ENCODE results near the gene RAB3IP.

The RAB3IP gene

DNA sequence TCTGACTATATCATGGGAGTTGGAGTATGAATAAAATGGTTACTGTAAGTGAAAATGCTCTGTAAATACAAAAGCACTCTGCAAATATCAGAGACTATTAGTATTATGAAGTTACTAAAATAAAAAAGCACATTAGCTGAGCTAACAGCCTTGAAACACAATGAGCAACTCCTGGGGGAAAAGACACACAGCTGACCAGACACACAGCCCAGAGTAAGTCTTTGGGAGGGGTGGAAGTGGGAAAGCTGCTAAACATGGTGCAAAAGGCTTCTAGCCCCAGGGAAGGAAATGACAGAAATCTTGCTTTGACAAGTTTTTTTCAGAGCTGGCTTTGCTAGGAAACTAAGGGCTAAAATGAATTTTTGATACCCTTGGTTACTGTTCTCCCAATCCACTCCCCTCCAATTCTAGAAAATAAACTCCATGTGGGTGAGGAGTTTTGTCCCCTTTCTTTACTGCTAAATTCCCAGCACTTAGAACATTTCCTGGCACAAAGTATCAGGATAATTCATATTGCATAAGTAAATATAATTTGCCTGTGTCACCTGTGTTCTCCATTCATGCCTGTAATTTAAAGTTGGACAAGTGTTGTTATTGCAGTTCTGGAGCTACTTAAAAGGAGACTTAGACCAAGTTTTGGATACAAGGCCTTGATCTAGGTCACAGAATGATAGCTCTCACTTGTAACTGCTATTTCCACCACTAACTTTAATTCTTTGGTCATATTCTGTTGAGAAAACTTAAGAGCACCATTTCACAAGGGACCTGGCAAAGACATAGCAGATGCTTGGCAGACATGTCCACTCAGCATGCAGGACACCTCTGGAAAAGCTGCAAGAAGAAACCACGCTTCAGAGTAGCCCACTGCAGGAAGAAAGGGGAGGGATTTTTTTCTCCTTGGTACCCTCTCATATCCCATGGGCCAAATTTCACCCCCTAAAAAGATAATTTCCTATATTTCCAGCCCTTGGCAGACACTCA, 19.0 kb upstream of the RAB3IP start:
- H3K9me3 ChIP-seq (replicated peaks; ENCODE audit: low read length), result no peaks in the 10 kb centered on the region
- H3K4me3 ChIP-seq (ENCODE audit: low read length), result no peak overlapping the region
- no peak overlapping the region for H3K9ac ChIP-seq (ENCODE audit: low read depth, low read length)
- H3K4me1 ChIP-seq (ENCODE audit: control insufficient read depth, insufficient read depth, low read length), result no peaks in the 10 kb centered on the region
- H3K27me3 ChIP-seq (ENCODE audit: control insufficient read depth, insufficient read depth, low read length), result no peaks in the 10 kb centered on the region
- H3K36me3 ChIP-seq (ENCODE audit: insufficient read depth, low read length), result no peaks in the 10 kb centered on the region
- H3K4me2 ChIP-seq (ENCODE audit: low read length), result no peak overlapping the region

- Histone ChIP-seq H3K4me3 (ENCODE audit: low read length) (no peak overlapping the region), H3K9me3 (replicated peaks; ENCODE audit: low read length) (no peaks in the 10 kb centered on the region), H3K4me2 (ENCODE audit: low read length) (no peak overlapping the region), H3K9ac (ENCODE audit: low read depth, low read length) (no peak overlapping the region), H3K36me3 (ENCODE audit: insufficient read depth, low read length) (no peaks in the 10 kb centered on the region), H3K27me3 (ENCODE audit: control insufficient read depth, insufficient read depth, low read length) (no peaks in the 10 kb centered on the region), H3K4me1 (ENCODE audit: control insufficient read depth, insufficient read depth, low read length) (no peaks in the 10 kb centered on the region)
These were observed 17.9 kb upstream of the RAB3IP start for GRCh38 chr12:69720750-69721149.

- Histone ChIP-seq H3K4me1 (ENCODE audit: control insufficient read depth, insufficient read depth, low read length) (no peaks in the 10 kb centered on the region), H3K27me3 (ENCODE audit: control insufficient read depth, insufficient read depth, low read length) (no peaks in the 10 kb centered on the region), H3K9me3 (replicated peaks; ENCODE audit: low read length) (no peaks in the 10 kb centered on the region), H3K4me3 (ENCODE audit: low read length) (no peak overlapping the region), H3K9ac (ENCODE audit: low read depth, low read length) (no peak overlapping the region), H3K36me3 (ENCODE audit: insufficient read depth, low read length) (no peaks in the 10 kb centered on the region), H3K4me2 (ENCODE audit: low read length) (no peak overlapping the region)
These were observed 11.7 kb upstream of the RAB3IP start for GRCh38 chr12:69726922-69727321.

- Histone ChIP-seq H3K4me3 (ENCODE audit: low read length) (no peak overlapping the region), H3K9me3 (replicated peaks; ENCODE audit: low read length) (no peaks in the 10 kb centered on the region), H3K4me2 (ENCODE audit: low read length) (no peak overlapping the region), H3K9ac (ENCODE audit: low read depth, low read length) (no peak overlapping the region), H3K36me3 (ENCODE audit: insufficient read depth, low read length) (no peaks in the 10 kb centered on the region), H3K4me1 (ENCODE audit: control insufficient read depth, insufficient read depth, low read length) (no peaks in the 10 kb centered on the region), H3K27me3 (ENCODE audit: control insufficient read depth, insufficient read depth, low read length) (no peaks in the 10 kb centered on the region)
These were observed 6.6 kb upstream of the RAB3IP start for GRCh38 chr12:69732088-69732487.

DNA sequence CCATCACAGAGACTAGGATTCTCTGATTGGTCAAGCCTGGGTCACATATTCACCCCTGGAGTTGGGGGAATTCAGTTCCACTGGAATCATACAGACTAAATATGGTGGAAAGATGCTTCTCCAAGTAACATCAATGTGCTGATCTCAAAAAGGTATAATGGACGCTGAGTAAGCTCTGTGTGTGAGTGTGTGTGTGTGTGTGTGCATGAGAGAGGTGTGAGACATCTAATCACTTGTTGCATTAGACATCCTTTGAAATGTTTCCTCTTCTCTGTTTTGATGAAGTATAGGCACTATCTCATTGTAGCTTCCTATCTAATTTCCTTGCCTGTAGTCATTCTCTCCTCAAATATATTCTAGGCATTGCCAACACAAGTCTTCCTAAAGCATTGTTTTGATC, 5.0 kb upstream of the RAB3IP start:
- Histone ChIP-seq H3K4me1 (ENCODE audit: control insufficient read depth, insufficient read depth, low read length) (no peaks in the 10 kb centered on the region), H3K27me3 (ENCODE audit: control insufficient read depth, insufficient read depth, low read length) (peaks cover 4% of the 10 kb centered on the region), H3K4me3 (ENCODE audit: low read length) (no peak overlapping the region)

DNA sequence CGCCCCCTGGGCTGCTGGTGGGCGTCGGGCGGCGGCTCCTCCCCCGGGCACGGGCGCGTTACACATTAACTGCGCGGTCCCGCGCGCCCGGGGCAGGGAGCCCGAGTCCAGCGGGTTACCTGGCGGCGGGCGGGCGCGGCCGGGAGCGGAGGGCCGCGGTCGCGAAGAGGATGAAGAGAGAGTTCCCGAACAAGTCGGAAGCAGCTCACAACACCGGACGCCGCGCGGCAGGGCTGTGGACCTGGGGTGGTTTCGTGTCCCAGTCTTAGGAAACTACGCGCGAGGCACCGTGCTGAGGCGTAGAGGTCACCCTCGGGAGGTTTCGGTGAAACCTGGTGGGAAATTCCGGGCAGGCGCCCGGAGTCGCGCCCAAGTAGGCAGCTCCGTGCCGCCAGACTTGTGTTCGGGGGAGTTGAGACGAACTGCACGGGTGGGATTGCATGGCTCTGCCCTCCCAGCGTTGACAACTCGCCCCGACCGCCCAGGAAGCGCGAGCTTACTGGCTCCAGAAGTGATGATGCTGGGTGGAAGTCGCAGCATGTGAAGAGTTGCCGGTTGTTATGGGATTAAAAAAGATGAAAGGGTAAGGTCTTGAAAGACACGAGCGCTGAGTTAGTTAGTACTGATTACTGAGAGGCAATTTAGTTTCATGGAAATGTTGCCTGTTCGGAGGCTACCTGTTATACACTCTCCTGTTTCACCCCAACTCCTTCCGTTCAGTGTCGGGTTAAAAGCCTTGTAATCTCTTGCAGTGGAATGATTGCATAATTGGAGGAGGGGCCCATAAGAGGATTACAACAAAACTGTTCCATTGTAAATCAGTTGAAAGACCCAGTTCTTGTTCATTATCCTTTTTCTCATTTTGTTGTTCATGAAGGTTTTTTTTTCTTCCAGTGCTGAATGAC, 879 bp downstream of the RAB3IP start:
- Histone ChIP-seq H3K9ac (ENCODE audit: low read depth, low read length) (peak overlapping the region; percentile 60), H3K4me3 (ENCODE audit: low read length) (peak overlapping the region; percentile 90), H3K27me3 (ENCODE audit: control insufficient read depth, insufficient read depth, low read length) (peaks cover 4% of the 10 kb centered on the region), H3K36me3 (ENCODE audit: insufficient read depth, low read length) (no peaks in the 10 kb centered on the region), H3K4me1 (ENCODE audit: control insufficient read depth, insufficient read depth, low read length) (peaks cover 4% of the 10 kb centered on the region), H3K9me3 (replicated peaks; ENCODE audit: low read length) (no peaks in the 10 kb centered on the region), H3K4me2 (ENCODE audit: low read length) (peak overlapping the region; percentile 91)

More for the DNA sequence above, 5.0 kb upstream of the RAB3IP start:
- no peaks in the 10 kb centered on the region for H3K36me3 ChIP-seq (ENCODE audit: insufficient read depth, low read length)
- H3K4me2 ChIP-seq (ENCODE audit: low read length), result no peak overlapping the region
- no peak overlapping the region for H3K9ac ChIP-seq (ENCODE audit: low read depth, low read length)
- no peaks in the 10 kb centered on the region for H3K9me3 ChIP-seq (replicated peaks; ENCODE audit: low read length)

DNA sequence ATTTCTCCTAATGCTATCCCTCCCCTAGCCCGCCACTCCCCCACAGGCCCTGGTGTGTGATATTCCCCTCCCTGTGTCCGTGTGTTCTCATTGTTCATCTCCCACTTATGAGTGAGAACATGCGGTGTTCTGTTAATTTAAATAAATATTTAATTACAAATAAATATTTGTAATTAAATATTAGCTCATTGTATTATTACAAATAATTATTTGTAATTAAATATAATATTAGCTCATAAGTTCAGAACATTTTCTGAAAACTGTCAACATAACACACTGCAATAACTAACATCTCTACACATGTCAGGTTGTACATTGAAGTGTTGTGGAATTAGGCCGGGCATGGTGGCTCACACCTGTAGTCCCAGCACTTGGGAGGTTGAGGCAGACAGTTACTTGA, 5.4 kb downstream of the RAB3IP start:
- no peaks in the 10 kb centered on the region for H3K36me3 ChIP-seq (ENCODE audit: insufficient read depth, low read length)
- H3K4me3 ChIP-seq (ENCODE audit: low read length), result no peak overlapping the region
- no peak overlapping the region for H3K4me2 ChIP-seq (ENCODE audit: low read length)

GRCh38 chr12:69751476-69751875, 12.8 kb downstream of the RAB3IP start:
- no peak overlapping the region for H3K4me2 ChIP-seq (ENCODE audit: low read length)
- H3K36me3 ChIP-seq (ENCODE audit: insufficient read depth, low read length), result no peaks in the 10 kb centered on the region
- no peaks in the 10 kb centered on the region for H3K4me1 ChIP-seq (ENCODE audit: control insufficient read depth, insufficient read depth, low read length)
- H3K9me3 ChIP-seq (replicated peaks; ENCODE audit: low read length), result no peaks in the 10 kb centered on the region
- H3K4me3 ChIP-seq (ENCODE audit: low read length), result no peak overlapping the region
- H3K27me3 ChIP-seq (ENCODE audit: control insufficient read depth, insufficient read depth, low read length), result no peaks in the 10 kb centered on the region
- H3K9ac ChIP-seq (ENCODE audit: low read depth, low read length), result no peak overlapping the region

More for the DNA sequence above, 5.4 kb downstream of the RAB3IP start:
- Histone ChIP-seq H3K9me3 (replicated peaks; ENCODE audit: low read length) (no peaks in the 10 kb centered on the region), H3K27me3 (ENCODE audit: control insufficient read depth, insufficient read depth, low read length) (no peaks in the 10 kb centered on the region), H3K9ac (ENCODE audit: low read depth, low read length) (no peak overlapping the region), H3K4me1 (ENCODE audit: control insufficient read depth, insufficient read depth, low read length) (peaks cover 4% of the 10 kb centered on the region)

DNA sequence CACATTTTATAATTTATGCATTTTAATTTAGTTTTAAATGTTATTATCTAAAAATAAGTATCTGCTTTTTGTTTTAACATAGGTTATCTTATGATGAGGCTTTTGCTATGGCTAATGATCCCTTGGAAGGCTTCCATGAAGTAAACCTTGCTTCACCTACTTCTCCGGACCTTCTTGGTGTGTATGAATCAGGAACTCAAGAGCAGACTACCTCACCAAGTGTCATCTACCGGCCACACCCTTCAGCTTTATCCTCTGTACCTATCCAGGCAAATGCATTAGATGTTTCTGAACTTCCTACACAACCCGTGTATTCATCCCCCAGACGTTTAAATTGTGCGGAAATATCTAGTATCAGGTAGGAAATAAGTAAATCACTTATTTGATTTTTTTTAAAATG, 16.6 kb downstream of the RAB3IP start:
- Histone ChIP-seq H3K4me2 (ENCODE audit: low read length) (no peak overlapping the region), H3K9ac (ENCODE audit: low read depth, low read length) (no peak overlapping the region), H3K36me3 (ENCODE audit: insufficient read depth, low read length) (no peaks in the 10 kb centered on the region), H3K9me3 (replicated peaks; ENCODE audit: low read length) (no peaks in the 10 kb centered on the region), H3K4me1 (ENCODE audit: control insufficient read depth, insufficient read depth, low read length) (no peaks in the 10 kb centered on the region), H3K4me3 (ENCODE audit: low read length) (no peak overlapping the region), H3K27me3 (ENCODE audit: control insufficient read depth, insufficient read depth, low read length) (no peaks in the 10 kb centered on the region)

- H3K9ac ChIP-seq (ENCODE audit: low read depth, low read length), result no peak overlapping the region
- no peaks in the 10 kb centered on the region for H3K4me1 ChIP-seq (ENCODE audit: control insufficient read depth, insufficient read depth, low read length)
- H3K9me3 ChIP-seq (replicated peaks; ENCODE audit: low read length), result no peaks in the 10 kb centered on the region
- H3K27me3 ChIP-seq (ENCODE audit: control insufficient read depth, insufficient read depth, low read length), result no peaks in the 10 kb centered on the region
- no peak overlapping the region for H3K4me3 ChIP-seq (ENCODE audit: low read length)
- H3K36me3 ChIP-seq (ENCODE audit: insufficient read depth, low read length), result no peaks in the 10 kb centered on the region
- H3K4me2 ChIP-seq (ENCODE audit: low read length), result no peak overlapping the region
These were observed 17.6 kb downstream of the RAB3IP start for GRCh38 chr12:69756088-69756755.

GRCh38 chr12:69758105-69758504, 19.4 kb downstream of the RAB3IP start:
- H3K9me3 ChIP-seq (replicated peaks; ENCODE audit: low read length), result no peaks in the 10 kb centered on the region
- H3K36me3 ChIP-seq (ENCODE audit: insufficient read depth, low read length), result no peaks in the 10 kb centered on the region
- H3K9ac ChIP-seq (ENCODE audit: low read depth, low read length), result no peak overlapping the region
- no peak overlapping the region for H3K4me2 ChIP-seq (ENCODE audit: low read length)
- H3K4me1 ChIP-seq (ENCODE audit: control insufficient read depth, insufficient read depth, low read length), result no peaks in the 10 kb centered on the region
- no peak overlapping the region for H3K4me3 ChIP-seq (ENCODE audit: low read length)
- no peaks in the 10 kb centered on the region for H3K27me3 ChIP-seq (ENCODE audit: control insufficient read depth, insufficient read depth, low read length)

All from skeletal muscle satellite cell (primary cell).